ENCODE data around the gene LARGE1. TPM values are rescaled to one million over a fixed set of nuclear protein-coding genes. Genes with fewer than 3 reads are reported as not detected.

The LARGE1 gene
- polyA plus RNA-seq, 1 experiment: 8.5 TPM

DNA sequence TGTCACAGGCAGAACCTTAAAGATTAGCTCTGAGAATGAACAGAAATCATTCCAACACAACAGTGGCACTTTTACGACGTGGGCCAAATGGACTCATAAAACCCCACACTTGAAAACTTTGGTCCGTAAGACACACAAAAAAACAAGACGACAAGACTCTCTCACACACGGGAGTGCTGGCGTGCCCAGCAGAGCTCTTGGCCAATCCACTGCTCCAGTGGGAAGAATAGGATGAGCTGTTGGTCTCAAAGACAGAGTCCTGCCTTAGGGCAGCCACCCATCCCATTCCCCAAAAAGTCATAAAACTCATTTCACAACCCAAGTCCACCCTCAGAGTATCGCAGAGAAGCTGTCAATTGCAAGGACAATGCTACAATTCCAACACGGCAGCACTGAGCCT is 18.2 kb downstream of the LARGE1 start:
- POLR2A ChIA-PET: no interaction called here
- H3K27me3 ChIP-seq (ENCODE audit: control insufficient read depth, insufficient read depth, low read length): no peaks in the 10 kb centered on the region
- TF ChIP-seq, protein P1, sequence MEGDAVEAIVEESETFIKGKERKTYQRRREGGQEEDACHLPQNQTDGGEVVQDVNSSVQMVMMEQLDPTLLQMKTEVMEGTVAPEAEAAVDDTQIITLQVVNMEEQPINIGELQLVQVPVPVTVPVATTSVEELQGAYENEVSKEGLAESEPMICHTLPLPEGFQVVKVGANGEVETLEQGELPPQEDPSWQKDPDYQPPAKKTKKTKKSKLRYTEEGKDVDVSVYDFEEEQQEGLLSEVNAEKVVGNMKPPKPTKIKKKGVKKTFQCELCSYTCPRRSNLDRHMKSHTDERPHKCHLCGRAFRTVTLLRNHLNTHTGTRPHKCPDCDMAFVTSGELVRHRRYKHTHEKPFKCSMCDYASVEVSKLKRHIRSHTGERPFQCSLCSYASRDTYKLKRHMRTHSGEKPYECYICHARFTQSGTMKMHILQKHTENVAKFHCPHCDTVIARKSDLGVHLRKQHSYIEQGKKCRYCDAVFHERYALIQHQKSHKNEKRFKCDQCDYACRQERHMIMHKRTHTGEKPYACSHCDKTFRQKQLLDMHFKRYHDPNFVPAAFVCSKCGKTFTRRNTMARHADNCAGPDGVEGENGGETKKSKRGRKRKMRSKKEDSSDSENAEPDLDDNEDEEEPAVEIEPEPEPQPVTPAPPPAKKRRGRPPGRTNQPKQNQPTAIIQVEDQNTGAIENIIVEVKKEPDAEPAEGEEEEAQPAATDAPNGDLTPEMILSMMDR (IDR thresholded peaks at IDR 0.05; ENCODE audit: insufficient read depth, low read depth, low read length): no peak
- no peak for DNase-seq (ENCODE audit: low read depth)
- H3K36me3 ChIP-seq (ENCODE audit: control insufficient read depth, insufficient read depth, low read length): no peaks in the 10 kb centered on the region
- H3K4me3 ChIP-seq (ENCODE audit: low read depth, low read length): no peak overlapping the region
- CTCF ChIA-PET: interaction anchor here (1.7 kb wide), 1 partner anchor 12 kb away, joined by 5 read pairs; no protein-coding TSS in a partner anchor

DNA sequence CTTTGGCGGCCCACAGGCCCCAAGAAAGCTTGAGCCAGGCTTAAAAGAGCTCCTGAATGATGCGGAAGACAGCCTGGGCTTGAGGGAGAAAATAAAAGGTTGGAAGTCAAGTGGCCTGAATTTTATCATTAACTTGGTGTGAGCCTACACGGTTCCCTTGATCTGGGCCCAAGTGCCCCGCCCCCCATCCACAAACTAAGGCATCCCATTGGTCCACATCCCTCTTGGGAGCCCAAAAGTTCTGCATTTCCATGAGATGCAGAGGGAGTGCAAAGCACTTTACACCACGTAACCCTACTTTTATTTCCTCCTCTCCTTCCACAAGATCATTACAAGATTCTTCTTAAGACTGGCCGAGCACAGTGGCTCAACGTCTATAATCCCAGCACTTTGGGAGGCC is 22.2 kb downstream of the LARGE1 start:
- DNase-seq (ENCODE audit: low read depth): no peak
- ChIA-PET POLR2A (no interaction called here), CTCF (no interaction called here)
- Histone ChIP-seq H3K4me3 (ENCODE audit: low read depth, low read length) (no peak overlapping the region), H3K27me3 (ENCODE audit: control insufficient read depth, insufficient read depth, low read length) (no peaks in the 10 kb centered on the region), H3K36me3 (ENCODE audit: control insufficient read depth, insufficient read depth, low read length) (no peaks in the 10 kb centered on the region)
- TF ChIP-seq, protein P1 (IDR thresholded peaks at IDR 0.05; ENCODE audit: insufficient read depth, low read depth, low read length): no peak

DNA sequence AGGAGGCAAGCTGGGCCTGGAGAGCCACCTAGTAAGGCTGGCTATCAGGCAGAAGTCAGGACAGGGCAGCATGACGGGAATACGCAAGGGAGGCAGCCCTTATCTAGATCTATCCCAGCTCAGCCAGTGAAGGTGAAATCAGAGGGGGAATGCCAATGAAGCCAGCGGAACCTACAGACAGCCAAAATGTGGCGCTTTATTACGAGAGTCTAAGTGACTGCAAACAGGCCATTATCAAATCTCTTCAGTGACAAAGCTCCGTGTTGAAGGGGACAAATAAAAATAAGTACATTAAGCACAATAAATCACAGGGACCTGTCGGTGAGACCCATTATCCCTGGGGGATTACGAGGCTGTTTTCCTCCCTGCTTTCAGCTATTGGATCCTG is 22.8 kb downstream of the LARGE1 start:
- POLR2A ChIA-PET: no interaction called here
- DNase-seq (ENCODE audit: low read depth): no peak
- CTCF ChIA-PET: interaction anchor here (0.6 to 1.0 kb wide), 3 partner anchors 17 to 34 kb away, joined by 3 read pairs; no protein-coding TSS in a partner anchor
- TF ChIP-seq, protein P1 (IDR thresholded peaks at IDR 0.05; ENCODE audit: insufficient read depth, low read depth, low read length): no peak
- Histone ChIP-seq H3K27me3 (ENCODE audit: control insufficient read depth, insufficient read depth, low read length) (no peaks in the 10 kb centered on the region), H3K4me3 (ENCODE audit: low read depth, low read length) (no peak overlapping the region), H3K36me3 (ENCODE audit: control insufficient read depth, insufficient read depth, low read length) (no peaks in the 10 kb centered on the region)

DNA sequence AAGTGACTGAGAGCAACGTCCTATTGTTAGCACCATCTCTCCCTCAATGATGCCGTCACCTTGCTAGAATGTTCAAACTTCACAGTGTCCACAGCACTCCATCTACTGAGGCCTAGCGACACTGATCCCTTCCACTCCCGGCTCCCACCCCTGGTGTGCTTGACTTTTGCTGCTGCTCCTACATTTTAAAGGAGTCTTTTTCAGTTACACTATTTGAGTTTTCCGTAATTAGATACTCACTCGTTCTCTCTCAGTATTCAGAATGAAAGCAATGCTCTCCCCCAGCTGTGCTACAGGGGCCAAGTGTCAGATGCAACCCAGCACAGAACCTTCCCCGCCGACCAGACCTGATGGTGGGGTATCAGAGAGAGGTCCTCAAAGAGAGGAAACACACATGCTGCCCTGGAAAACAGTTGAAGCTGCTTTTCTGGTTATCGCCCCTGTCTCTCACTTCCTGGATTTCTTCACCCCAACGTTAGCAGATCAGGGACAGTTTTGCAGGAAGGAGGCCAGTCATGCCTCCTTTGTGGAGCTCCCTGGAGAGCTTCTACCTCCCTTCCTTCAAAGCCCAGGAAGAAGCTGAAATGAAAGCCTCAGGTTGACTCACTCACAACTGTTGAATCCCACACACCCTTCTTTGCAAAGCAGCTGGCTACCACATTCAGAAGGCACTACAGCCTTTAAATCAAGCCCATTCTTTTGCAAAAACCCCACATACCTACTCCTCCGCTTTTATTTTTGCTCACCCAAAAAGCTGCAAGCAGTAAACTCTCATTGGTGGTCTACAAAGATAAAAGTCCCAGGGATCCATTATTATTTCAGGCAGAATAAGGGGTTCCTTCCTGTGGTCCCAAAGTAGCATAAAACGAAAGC is 23.5 kb downstream of the LARGE1 start:
- Histone ChIP-seq H3K4me3 (ENCODE audit: low read depth, low read length) (no peak overlapping the region), H3K36me3 (ENCODE audit: control insufficient read depth, insufficient read depth, low read length) (no peaks in the 10 kb centered on the region), H3K27me3 (ENCODE audit: control insufficient read depth, insufficient read depth, low read length) (no peaks in the 10 kb centered on the region)
- POLR2A ChIA-PET: no interaction called here
- TF ChIP-seq, protein P1 (IDR thresholded peaks at IDR 0.05; ENCODE audit: insufficient read depth, low read depth, low read length): no peak
- CTCF ChIA-PET: interaction anchor here (0.6 to 1.0 kb wide), 3 partner anchors 16 to 33 kb away, joined by 3 read pairs; no protein-coding TSS in a partner anchor
- no peak for DNase-seq (ENCODE audit: low read depth)

DNA sequence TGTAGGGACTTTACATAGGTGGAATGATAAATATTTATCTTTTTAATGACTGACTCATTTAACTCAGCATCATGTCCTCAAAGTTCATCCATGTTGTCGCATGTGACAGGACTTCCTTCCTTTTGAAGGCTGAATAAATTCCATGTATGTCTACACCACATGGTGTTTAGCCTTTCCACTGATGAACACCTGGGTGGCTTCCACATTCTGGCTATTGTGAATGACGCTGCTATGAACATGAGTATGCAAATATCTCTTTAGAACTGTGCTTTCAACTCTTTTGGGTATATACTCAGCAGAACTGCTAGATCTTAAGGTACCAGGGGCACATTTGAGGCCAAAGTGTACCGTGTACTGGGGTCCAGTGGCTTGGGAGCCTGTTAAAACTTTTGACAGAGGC is 24.1 kb downstream of the LARGE1 start:
- Histone ChIP-seq H3K36me3 (ENCODE audit: control insufficient read depth, insufficient read depth, low read length) (no peaks in the 10 kb centered on the region), H3K4me3 (ENCODE audit: low read depth, low read length) (no peak overlapping the region), H3K27me3 (ENCODE audit: control insufficient read depth, insufficient read depth, low read length) (no peaks in the 10 kb centered on the region)
- TF ChIP-seq, protein P1 (IDR thresholded peaks at IDR 0.05; ENCODE audit: insufficient read depth, low read depth, low read length): no peak
- no peak for DNase-seq (ENCODE audit: low read depth)
- POLR2A ChIA-PET: no interaction called here
- CTCF ChIA-PET: no interaction called here

Measured in BJ (cell line).